ENCODE results near the gene MZT2A.

- TF ChIP-seq EZH2 (IDR thresholded peaks at IDR 0.05) = no peak
- no peak for TF ChIP-seq POLR2AphosphoS5 (IDR thresholded peaks at IDR 0.05; ENCODE audit: borderline replicate concordance, low read depth, low read length)
Measured at GRCh38 chr2:131535526-131535925, 43.3 kb upstream of the MZT2A start.
